Ureter (tissue), 1 donor: Measurements from ENCODE around the gene SORBS1. TPM values are rescaled to one million over a fixed set of nuclear protein-coding genes. Genes with fewer than 3 reads are reported as not detected.

Experiments
- DNase-seq: peaks from one replicate; pipeline ENCODE4 v3.0.0-alpha.2; 2020; ENCODE audit warnings: low spot score
- total RNA-seq: library from RNA; stranded (reverse); gene quantifications from one replicate; pipeline ENCODE4 v1.2.4, GENCODE V29; 2023
- donor health status: DM: yes; HTN: yes; CAD: no.

The SORBS1 gene
- total RNA-seq, 1 donor from 2014 or later, result 347 TPM

- DNase-seq, result no peak
Observed at GRCh38 chr10:95346715-95347401, 214.3 kb downstream of the SORBS1 start.

GRCh38 chr10:95343573-95343972 lies 217.6 kb downstream of the SORBS1 start:
- DNase-seq, result no peak

- DNase-seq, result no peak
Observed at GRCh38 chr10:95341716-95342130, 219.4 kb downstream of the SORBS1 start.

GRCh38 chr10:95339863-95340262 lies 221.3 kb downstream of the SORBS1 start:
- DNase-seq, result no peak

GRCh38 chr10:95337423-95338160 lies 223.6 kb downstream of the SORBS1 start:
- no peak for DNase-seq

GRCh38 chr10:95336702-95337101 lies 224.5 kb downstream of the SORBS1 start:
- no peak for DNase-seq

GRCh38 chr10:95335933-95336699 lies 225.1 kb downstream of the SORBS1 start:
- DNase-seq, result no peak

GRCh38 chr10:95334805-95335144 lies 226.4 kb downstream of the SORBS1 start:
- no peak for DNase-seq

GRCh38 chr10:95333997-95334804 lies 227.0 kb downstream of the SORBS1 start:
- DNase-seq, result peak; percentile 79

GRCh38 chr10:95332666-95333249 lies 228.4 kb downstream of the SORBS1 start:
- DNase-seq, result no peak

- DNase-seq, result no peak
Observed at GRCh38 chr10:95331596-95332130, 229.5 kb downstream of the SORBS1 start.

GRCh38 chr10:95330966-95331453 lies 230.2 kb downstream of the SORBS1 start:
- DNase-seq, result no peak

GRCh38 chr10:95329296-95329695 lies 231.9 kb downstream of the SORBS1 start:
- DNase-seq, result no peak

GRCh38 chr10:95328013-95328412 lies 233.2 kb downstream of the SORBS1 start:
- DNase-seq, result no peak

GRCh38 chr10:95327367-95327766 lies 233.8 kb downstream of the SORBS1 start:
- no peak for DNase-seq

- no peak for DNase-seq
Observed at GRCh38 chr10:95326396-95326795, 234.8 kb downstream of the SORBS1 start.

GRCh38 chr10:95325863-95326262 lies 235.3 kb downstream of the SORBS1 start:
- no peak for DNase-seq

- DNase-seq, result no peak
Observed at GRCh38 chr10:95324436-95325268, 236.5 kb downstream of the SORBS1 start.

- no peak for DNase-seq
Observed at GRCh38 chr10:95321554-95322301, 239.4 kb downstream of the SORBS1 start.
